ENCODE measurements around the gene SMIM38. TPM values are rescaled to one million over a fixed set of nuclear protein-coding genes. Genes with fewer than 3 reads are reported as not detected.

Gene SMIM38
- total and polyA plus RNA-seq, 9 of the 15 experiments (the other 6 are each of a cell fraction or from before 2014, with no cell fraction given), result 0.07 to 1.2 (median 0.21) TPM; not detected in 2

- TF ChIP-seq KDM1A (IDR thresholded peaks at IDR 0.05) (peak in 1 of 2 experiments; percentile 80; a peak in 2 of 4 replicates), PHB2 (IDR thresholded peaks at IDR 0.05; ENCODE audit: low read depth) (no peak), DPF2 (IDR thresholded peaks at IDR 0.05) (0 out of 2 replicates have a peak, but pooled peaks have one; percentile 27), ZNF551 (CRISPR knock-in tag; IDR thresholded peaks at IDR 0.05) (no peak), DLX4 (CRISPR knock-in tag; IDR thresholded peaks at IDR 0.05) (no peak), NFIC (IDR thresholded peaks at IDR 0.05) (0 out of 2 replicates have a peak, but pooled peaks have one; percentile 6), ZNF592 (IDR thresholded peaks at IDR 0.05) (peak; percentile 24; the same call in 1 of the 2 replicates), SRSF9 (IDR thresholded peaks at IDR 0.05; ENCODE audit: borderline replicate concordance, low read depth, low read length) (no peak), KDM2B (CRISPR knock-in tag; IDR thresholded peaks at IDR 0.05) (no peak), ARID2 (IDR thresholded peaks at IDR 0.05) (peak; percentile 40; the same call in 1 of the 2 replicates), RBFOX2 (IDR thresholded peaks at IDR 0.05; ENCODE audit: low read depth, low read length) (0 out of 2 replicates have a peak, but pooled peaks have one; percentile 14), MGA (IDR thresholded peaks at IDR 0.05) (no peak), CBFA2T2 (conservative IDR thresholded peaks at IDR 0.05) (peak; percentile 36)
Observed at GRCh38 chr11:69156235-69156639, 502 bp downstream of the SMIM38 start (continued).
